Suppressor macrophage treated with lipopolysaccharide for 1 hour (primary cell): ENCODE measurements around the gene CTPS2.

Experiments used
- DNase-seq, 3 donors: peaks; one replicate each; pipeline ENCODE4 v3.0.0-alpha.2; 2020 to 2022

The CTPS2 gene

DNA sequence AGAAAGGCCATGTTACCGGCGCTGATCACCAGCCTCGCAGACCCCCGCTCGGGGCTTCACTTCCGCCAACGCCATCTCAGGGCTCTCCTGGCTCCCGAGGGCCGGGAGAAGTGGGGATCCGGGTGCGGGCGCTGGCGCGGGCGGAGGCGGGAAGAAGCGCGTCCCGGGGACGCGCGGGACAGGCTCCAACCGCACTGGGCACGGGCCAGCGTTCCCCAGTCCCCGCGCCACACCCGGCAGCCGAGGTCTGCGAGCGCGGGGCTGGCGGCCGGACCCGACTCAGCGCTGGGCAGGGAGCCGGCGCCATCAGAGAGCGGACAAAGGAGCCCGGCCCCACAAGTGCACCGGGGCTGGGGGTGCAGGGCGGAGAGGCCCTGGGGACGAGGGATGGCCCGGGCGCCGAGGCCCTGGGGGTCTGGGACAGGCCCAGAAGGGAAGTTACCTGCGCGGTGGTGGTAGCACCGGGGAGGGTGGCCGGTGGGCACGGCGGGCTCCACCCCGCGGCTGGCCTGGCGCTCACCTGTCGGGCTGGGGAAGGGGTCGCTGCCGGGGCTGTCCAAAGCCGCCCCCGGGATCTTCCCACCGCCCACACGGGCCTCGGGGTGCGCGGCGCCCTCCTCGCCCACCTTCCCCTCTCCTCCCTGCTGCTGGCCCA lies 449 bp downstream of the CTPS2 start:
- peak in 2 of 3 donors; percentile 7 to 28 for DNase-seq

DNA sequence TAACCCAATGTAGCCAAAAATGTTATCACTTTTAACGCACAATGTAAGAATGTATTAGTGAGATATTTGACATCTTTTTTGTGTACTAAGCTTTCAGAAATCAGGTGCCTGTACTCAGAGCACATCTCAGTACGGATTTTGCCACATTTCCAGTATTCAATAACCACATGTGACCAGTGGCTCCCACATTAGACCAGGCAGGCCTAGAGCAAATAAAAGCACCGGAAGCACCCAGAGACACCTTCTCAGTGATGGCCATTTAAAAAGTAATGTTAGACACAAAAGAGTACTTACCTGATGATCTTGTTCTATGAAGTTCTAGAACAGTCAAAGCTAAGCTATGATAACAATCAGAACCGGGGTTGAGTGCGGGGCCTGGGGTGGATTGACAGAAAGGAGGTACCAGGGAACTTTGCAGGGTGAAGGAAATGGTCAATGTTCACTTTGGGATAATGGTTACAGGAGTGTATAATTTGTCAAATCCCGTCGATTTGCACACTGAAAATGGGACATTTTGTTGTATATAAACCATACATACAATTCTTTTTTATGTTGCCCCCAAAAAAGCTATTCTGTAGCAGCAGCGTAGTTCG lies 1.2 kb downstream of the CTPS2 start:
- no peak for DNase-seq

DNA sequence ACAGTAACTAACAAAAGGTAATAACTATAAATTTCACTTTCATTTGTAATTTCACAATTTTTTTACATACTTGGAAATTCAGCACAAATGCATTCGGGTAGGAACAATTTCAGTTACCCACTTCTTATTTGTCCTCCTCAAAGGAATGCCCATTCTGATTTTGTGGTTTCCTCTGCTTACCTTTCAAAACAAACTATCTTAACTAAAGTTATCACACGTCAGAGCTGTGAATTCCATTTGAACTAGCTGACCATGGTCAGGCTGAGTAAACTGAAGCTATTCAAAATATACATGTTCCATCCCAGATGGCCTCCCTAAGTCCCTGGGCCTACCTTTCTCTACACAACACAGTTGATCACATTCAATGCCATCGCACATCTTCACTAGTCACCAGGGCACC lies 4.5 kb downstream of the CTPS2 start:
- DNase-seq: no peak

DNA sequence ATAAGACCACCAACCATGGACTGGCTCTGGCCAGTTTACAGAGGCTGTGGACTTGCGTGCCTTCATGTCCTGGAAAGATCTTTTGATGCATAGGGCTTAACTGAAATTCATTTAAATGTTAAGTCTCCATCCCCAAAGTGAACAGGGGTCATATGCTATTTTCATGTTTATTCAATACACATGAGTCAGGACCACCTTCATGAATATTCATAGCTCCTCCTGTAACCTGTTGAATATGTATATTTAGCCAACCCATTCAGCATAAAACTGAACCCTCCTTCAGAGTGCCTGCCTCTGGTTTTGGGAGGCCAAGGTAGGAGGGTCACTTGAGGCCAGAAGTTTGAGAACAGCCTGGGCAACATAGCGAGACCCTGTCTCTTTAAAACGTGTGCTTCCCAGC lies 7.1 kb downstream of the CTPS2 start:
- DNase-seq: no peak

DNA sequence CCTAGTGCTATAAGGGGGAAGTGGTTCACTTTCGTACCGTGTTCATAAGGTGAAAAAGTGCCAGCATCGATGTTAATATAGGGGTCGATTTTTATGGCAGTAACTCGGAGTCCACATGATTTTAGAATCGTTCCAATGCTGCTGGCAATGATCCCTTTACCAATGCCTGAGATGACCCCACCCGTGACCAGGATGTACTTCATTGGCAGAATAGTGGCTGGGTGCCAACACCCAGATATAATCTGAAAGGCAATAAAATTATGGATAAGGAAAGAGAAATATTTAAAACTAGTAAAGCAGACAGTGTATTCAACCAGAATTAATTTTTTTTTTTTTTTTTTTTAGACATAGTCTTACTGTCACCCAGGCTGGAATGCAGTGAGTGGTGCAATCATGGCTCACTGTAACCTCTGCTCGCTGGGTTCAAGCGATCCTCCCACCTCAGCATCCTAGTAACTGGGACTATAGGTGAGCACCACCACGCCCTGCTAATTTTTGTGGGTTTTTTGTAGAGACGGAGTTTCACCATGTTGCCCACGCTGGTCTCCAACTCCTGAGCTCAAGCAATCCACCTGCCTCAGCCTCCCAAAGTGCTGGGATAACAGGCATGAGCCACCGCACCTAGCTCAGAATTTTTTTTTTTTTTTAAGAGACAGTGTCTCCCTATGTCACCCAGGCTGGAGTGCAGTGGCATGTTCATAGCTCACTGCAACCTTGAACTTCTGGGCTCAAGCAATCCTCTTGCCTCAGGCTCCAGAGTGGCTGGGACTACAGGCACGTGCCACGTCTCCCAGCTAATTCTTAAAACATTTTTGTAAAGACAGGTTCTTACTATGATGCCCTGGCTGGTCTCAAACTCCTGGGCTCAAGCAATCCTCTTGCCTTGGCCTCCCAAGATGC lies 9.5 kb downstream of the CTPS2 start:
- no peak for DNase-seq

DNA sequence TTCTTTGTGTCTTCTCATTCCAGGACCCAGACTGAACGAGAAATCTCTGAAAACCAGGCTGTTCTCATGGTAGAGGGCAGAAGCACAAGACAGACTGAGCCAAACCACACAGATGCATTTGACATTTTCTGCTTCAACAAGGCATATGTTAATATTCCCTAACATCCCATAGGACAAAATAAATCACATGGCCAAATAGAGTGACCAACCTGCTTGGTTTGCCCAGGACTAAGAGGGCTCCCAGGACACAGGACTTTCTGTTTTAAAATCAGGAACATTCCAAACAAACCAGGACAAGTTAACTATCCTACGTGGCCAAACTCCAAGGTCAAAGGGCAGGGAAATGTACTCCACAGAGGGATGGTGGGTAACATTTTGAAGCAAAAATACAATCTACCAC lies 11.7 kb downstream of the CTPS2 start:
- DNase-seq: no peak

DNA sequence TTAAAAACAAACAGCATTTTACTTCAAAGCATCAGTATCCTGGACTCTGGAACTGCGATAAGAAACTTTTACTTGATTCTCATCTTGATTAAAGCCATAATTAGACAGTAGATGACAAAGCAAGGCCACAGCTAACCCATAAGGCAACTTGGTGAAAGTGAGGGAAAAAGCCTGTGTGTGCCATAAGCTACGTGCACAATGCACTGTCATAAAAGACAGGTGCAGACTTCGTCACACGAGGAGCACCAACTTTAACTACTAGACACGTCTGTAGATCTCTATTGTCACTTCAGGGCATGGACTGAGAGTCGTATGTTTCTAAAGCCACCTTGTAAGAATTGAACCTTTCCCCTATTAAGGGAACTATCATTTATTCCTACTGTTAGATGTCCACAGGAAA lies 13.1 kb downstream of the CTPS2 start:
- DNase-seq: no peak

DNA sequence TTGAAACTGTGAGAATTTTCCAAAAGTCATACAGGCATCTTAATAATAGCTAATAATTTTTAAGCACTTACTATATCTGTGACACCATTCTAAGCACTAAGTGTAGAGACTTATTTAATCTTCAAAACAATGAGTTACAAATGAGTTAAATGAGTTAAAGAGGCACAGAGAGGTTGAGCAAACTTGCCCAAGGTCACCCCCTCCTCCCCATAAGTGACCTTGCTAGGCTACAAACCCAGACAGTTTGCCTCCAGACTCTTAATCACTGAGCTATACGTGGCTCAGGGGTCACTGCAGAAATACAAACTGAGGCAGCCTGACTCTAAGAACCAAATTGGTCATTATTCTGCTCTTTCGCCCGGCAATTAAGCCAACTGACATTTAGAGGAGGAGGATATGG lies 15.5 kb downstream of the CTPS2 start:
- no peak for DNase-seq

DNA sequence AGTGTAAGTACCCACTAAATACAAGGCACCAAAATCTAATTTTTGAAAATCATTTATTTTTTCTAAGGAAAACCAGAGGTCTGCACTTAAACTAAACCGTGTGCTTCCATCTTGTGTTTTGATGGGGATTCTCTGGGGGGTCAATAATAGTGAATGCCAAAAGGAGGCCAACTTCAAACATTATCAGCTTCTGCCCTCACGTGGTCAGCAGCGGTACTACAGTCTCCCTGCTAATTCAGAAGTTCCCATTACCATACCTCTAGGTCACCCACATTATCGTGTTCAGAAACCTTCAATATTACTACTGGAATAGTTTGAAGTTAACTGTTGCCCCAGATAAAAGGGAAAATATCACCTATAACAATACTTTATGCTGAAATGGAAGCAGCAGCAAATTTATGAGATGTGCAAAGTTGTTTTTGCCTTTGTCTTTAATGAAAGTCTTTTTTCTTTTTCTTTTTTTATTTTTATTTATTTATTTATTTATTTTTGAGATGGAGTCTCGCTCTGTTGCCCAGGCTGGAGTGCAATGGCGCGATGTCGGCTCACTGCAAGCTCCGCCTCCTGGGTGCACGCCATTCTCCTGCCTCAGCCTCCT lies 17.3 kb downstream of the CTPS2 start:
- peak; percentile 52 to 58 (median 52) for DNase-seq

DNA sequence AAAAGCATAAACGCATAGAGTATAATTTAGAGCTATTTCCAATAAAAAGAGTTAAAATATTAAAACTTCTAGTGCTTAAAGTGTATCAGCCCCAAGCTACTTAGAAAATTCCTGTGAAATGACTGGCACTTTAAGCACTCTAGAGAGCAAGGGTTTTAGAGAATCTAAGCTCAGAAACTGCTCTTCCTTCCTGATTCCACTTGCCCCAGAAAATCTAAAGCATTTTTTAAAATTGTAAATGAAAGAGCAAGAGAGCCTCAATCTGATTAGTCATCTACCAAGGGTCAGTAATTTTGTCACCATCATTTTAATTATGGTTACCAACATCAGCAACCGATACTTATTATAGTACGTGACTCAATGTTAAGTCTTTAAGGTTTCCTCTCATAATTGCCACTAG lies 25.0 kb downstream of the CTPS2 start:
- no peak for DNase-seq

DNA sequence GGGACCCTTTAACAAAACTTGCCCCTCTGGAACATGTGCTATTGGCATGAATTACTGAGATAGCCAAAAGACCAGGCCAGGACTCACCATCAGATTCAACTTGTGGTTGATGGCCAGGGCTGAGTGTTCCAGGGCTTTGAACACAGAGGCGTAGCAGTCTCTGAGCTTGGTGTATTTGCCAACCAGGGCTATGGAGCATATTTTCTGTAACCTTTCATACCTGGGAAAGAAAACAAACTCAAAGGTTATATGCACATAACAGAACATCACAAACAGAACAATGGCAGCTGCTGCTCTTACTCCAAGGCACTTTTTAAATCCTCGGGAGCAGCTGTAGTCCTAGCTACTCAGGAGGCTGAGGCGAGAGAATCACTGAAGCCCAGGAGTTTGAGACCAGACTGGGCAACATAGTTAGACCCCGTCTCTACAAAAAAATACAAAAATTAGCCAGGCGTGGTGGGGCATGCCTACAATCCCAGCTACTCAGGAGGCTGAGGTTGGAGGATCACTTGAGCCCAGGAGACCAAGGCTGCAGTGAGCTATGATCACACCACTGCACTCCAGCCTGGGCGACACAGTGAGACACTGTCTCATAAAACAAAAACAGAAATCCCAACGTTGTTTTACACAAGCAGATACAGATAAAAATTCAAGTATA lies 29.3 kb downstream of the CTPS2 start:
- no peak for DNase-seq

DNA sequence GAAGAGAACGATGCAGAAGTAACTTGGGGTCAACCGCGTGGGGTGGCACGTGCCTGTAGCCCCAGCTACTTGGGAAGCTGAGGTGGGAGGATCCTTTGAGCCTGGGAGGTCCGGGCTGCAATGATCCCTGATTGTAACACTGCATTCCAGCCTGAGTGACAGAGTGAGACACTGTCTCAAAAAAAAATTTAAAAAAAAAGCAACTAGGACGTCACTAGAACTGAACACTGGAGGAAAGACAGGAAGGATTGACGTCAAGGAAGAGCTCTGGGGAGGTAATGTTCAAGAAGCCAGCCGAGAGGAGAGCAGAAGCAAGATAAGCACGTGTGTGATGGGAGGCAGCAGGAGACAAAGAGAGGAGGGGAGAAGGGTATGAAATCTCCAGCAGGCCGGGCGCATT lies 33.8 kb downstream of the CTPS2 start:
- DNase-seq: no peak

DNA sequence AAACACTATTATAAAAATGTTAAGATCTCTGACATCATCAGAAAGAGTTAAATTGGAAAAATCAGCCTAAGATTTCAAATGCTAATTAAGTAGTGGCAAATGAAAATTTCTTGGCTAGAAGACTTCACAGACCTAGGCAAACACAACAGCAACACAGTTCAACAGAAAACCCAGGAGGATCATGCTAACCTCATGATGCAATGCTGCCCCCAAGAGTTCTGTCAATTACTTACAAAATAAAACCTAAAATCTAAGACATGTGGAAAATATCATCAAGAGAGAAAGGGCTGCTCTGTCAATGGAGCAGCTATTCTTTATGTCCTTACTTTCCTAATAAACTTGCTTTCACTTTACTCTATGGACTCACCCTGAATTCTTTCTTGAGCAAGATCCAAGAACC lies 41.5 kb downstream of the CTPS2 start:
- DNase-seq: peak; percentile 26 to 32 (median 30)

DNA sequence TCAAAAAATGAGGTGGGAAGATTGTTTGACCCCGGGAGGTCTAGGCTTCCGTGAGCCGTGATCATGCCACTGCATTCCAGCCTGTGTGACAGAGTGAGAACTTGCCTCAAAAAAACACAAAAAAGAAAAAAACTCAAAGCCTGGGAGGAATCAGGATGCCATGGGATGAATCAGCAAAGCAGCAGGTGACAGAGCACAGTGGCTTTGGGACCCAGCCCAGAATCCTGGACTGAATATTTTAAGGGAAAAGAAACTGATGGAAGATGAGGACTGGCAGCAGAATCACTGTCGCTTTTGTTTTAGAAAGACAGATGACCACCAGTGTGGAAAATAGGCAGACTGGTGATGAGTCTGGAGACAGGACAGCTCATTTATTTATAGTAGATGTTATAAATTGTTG lies 45.9 kb downstream of the CTPS2 start:
- no peak for DNase-seq

DNA sequence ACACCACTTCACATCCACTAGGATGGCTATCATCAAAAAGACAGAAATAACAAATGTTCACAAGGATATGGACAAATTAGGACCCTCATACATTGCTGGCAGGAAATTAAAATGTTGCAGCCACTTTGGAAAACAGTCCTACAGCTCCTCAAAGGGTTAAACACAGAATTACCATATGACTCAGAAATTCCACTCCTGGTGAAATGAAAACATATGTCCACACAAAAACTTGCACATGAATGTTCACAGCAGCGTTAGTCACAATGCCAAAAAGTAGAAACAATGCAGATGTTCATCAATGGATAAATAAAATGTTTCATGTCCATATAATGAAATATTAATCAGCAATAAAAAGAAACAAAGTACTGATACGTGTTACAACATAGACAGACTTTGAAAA lies 47.4 kb downstream of the CTPS2 start:
- no peak for DNase-seq

DNA sequence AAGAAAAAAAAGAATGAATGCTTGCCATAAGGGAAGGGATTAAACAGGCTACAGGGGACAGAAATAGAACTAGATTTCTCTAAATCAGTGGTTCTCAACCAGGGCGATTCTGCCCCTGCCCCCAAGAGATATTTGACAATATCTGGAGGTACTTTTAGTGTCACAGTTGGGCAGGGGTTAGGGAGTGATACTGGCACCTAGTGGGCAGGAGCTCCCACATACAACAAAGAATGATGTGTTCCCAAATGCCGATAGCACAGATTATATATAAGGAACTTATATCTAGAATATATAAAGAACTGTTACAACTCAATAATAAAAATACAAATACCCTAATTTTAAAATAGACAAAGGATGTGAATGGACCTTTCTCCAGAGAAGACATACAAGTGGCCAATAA lies 47.8 kb downstream of the CTPS2 start:
- no peak for DNase-seq

DNA sequence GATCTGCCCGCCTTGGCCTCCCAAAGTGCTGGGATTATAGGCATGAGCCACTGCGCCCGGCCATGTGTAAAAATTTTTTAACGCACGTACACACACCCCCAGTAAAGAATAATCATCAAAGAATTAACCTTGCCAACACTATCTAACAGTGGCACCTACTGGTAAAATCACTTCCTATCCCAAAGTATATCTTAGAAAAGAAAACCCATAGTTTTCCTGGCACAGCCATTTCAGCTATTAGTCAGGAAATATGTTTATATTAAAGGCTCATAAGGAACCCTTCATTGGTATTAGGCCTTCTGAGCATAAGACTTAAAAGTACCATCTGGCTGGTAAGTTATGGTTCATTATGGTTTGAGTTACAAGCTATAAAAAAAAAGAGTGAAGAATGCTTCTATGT lies 48.4 kb downstream of the CTPS2 start:
- no peak for DNase-seq

DNA sequence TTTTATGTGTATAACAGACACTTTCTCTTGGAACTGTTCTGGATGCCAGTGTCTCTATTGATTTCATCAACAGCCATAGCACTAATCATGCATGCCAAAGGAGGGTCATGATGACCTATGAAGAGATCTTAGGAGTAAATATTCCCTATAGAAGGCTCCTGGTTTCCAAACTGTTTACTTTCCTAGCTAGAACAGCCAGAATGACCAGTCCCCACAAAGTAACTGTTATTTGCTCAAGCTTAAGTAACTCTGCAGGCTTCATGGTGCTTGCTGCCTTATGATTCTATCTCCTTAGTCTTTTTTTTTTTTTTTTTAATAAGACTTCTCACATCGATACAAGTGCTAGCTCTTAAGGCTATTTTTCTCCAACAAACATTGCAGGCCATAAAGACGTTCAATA lies 50.1 kb downstream of the CTPS2 start:
- no peak for DNase-seq

DNA sequence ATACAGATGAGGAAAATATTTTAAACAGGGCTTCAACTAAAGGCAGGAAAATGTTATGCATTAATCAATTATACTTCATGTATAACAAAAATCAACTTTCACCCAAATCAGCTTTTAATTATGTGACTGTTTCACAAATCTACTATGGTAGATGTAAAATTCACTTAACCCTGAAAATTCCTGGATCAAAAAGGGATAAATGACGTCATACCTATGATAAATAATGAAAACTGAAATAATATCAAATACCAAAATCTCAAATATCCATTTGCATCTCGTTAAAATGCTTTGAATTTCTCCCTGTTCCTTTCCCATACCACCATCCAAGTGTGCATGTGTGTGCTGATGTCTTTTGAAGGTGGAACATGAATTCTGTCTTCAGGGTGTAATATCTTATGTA lies 51.0 kb downstream of the CTPS2 start:
- DNase-seq: no peak

DNA sequence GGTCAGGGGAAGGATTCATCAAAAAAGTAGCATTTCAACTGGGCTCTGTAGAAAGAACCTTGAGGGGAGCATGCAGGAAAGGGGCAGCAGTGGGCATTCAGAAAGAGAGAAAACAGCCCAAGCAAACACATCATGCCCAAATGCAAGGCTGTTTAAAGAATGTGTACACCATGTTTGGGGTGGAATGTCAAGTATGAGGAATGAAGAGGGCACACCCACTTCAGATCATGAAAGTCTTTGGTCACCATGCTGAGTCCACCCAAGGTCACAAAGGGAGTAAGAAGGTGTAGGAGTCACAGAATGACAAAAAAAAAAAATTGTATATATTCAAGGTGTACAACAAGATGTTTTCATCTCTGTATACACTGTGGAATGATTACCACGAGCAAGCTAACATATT lies 53.1 kb downstream of the CTPS2 start:
- DNase-seq: no peak

DNA sequence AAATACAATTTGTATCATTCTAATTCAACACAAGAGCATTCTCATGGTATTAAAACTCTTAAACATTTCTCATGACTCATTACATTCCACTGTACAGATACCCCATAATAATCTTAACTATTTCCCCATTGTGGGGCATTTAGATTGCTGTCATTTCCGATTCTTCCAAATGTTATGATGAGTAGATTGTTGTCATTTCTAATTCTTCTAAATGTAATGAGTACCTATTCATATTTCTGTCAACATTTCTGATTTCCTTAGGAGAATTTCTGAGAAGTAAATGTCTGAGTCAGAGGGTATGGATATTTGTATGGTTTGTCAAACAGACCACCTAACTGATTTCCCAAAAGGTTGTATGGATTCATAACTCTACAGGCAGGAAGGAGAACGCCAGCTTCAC lies 54.2 kb downstream of the CTPS2 start:
- DNase-seq: no peak

DNA sequence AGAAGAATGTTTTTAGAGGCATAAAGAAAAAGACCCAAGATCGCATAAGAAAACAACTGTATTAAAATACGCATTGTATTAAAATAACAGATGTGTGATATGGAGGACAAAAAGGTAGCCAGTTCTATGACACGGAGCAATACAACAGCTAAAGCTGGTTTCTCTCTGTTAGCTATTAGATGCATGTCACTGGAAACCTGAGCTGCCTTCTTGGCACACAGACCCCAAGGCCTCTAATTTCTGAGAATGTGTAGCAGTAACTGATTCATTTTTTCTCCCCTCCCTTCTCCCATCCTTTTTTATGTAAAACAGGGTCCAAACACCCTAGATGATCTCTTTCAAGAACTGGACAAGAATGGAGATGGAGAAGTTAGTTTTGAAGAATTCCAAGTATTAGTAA lies 58.4 kb downstream of the CTPS2 start:
- DNase-seq: no peak

DNA sequence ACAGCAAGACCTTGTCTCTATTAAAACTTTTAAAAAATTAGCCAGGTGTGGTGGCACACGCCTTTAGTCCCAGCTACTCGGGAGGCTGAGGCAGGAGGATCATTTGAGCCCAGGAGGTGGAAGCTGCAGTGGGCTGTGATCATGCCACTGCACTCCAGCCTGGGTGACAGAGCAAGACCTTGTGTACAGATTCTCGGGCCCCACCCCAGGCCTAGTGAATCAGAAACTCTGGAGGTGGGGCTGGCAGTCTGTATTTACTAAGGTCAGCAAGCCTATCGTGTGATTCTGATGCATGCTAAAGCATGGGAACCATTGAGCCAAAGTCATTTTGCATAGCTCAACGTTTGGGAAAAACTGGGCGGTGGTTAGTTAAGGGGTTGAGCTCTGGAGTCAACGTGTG lies 59.0 kb downstream of the CTPS2 start:
- DNase-seq: no peak
